Measurements from ENCODE around the gene C12orf57. TPM values are rescaled to one million over a fixed set of nuclear protein-coding genes. Genes with fewer than 3 reads are reported as not detected.

C12orf57 gene
- total and polyA plus RNA-seq, 10 of the 15 experiments (the other 5 are each of a cell fraction or from before 2014, with no cell fraction given) = 64.5 to 377 (median 211) TPM

- TF ChIP-seq ZBTB33 (IDR thresholded peaks at IDR 0.05) = no peak
- no peak for TF ChIP-seq HSF1 (IDR thresholded peaks at IDR 0.05; ENCODE audit: low read depth, low read length)
- TF ChIP-seq NBN (IDR thresholded peaks at IDR 0.05) = no peak
- no peak for TF ChIP-seq SP1 (IDR thresholded peaks at IDR 0.05; ENCODE audit: low read depth, low read length)
- TF ChIP-seq WRNIP1 (IDR thresholded peaks at IDR 0.05; ENCODE audit: borderline replicate concordance, low read depth, low read length) = no peak
Observed at GRCh38 chr12:6921539-6921938, 22.3 kb upstream of the C12orf57 start (continued).

GRCh38 chr12:6921996-6922946 is 21.6 kb upstream of the C12orf57 start:
- Histone ChIP-seq H3K36me3 (ENCODE audit: control insufficient read depth in 2 of 2, insufficient read depth in 2 of 2, low read length in 1 of 2) (peaks cover 0 to 8% of the 10 kb centered on the region in 2 experiments; a peak in 2 of 4 replicates), H2AFZ (ENCODE audit: control insufficient read depth, low read depth, low read length) (no peak overlapping the region), H3K4me3 (peak overlapping the region; percentile 4; the same call in 1 of the 2 replicates), H3K79me2 (ENCODE audit: control insufficient read depth, insufficient read depth, low read length) (peaks cover 7% of the 10 kb centered on the region), H4K20me1 (ENCODE audit: control insufficient read depth, insufficient read depth) (no peaks in the 10 kb centered on the region), H3K4me1 (ENCODE audit: control insufficient read depth, insufficient read depth, low read length) (peaks cover 48% of the 10 kb centered on the region), H3K9me3 (replicated peaks; ENCODE audit: control insufficient read depth, insufficient read depth, low read length) (no peaks in the 10 kb centered on the region), H3K4me2 (ENCODE audit: control insufficient read depth, insufficient read depth) (peak overlapping the region; percentile 36), H3K9ac (ENCODE audit: control insufficient read depth, insufficient read depth, low read length) (peak overlapping the region; percentile 27; the same call in 1 of the 2 replicates), H3K27ac (ENCODE audit: control insufficient read depth, insufficient read depth) (peak overlapping the region; percentile 36), H3K27me3 (replicated peaks in 1 of 2; ENCODE audit: control insufficient read depth in 2 of 2, insufficient read depth in 2 of 2, low read length in 1 of 2) (no peaks in the 10 kb centered on the region)
- TF ChIP-seq ELK1 (IDR thresholded peaks at IDR 0.05; ENCODE audit: low read depth, low read length) (no peak), EED (IDR thresholded peaks at IDR 0.05; ENCODE audit: low read depth) (0 out of 2 replicates have a peak, but pooled peaks have one; percentile 31), SUPT20H (IDR thresholded peaks at IDR 0.05; ENCODE audit: borderline replicate concordance, control insufficient read depth, low read depth, low read length) (no peak), TCF12 (IDR thresholded peaks at IDR 0.05; ENCODE audit: low read depth, low read length) (0 out of 2 replicates have a peak, but pooled peaks have one; percentile 49), DPF2 (IDR thresholded peaks at IDR 0.05) (no peak), CTCF (IDR thresholded peaks at IDR 0.05 in 2 of 3, conservative IDR thresholded peaks at IDR 0.05 in 1 of 3; ENCODE audit: control insufficient read depth in 2 of 3, extremely low read depth in 1 of 3, insufficient read depth in 1 of 3, low read depth in 3 of 3, low read length in 3 of 3) (0 out of 6 replicates have a peak, but pooled peaks of 1 of the 3 experiments have one; percentile 13), TCF3 (IDR thresholded peaks at IDR 0.05; ENCODE audit: borderline replicate concordance, insufficient read depth, low read depth, low read length) (0 out of 2 replicates have a peak, but pooled peaks have one; percentile 47)
- POLR2A ChIA-PET = interaction anchor here (0.6 to 1.5 kb wide), 5 partner anchors 10 to 111 kb away, joined by 3 to 6 read pairs (median 4); no protein-coding TSS in a partner anchor
- ATAC-seq = peak; percentile 32
- no peak for FAIRE-seq
- SMC1A ChIA-PET (ENCODE audit: uncharacterized antibody, unreplicated experiment) = interaction anchor here (0.7 to 2.0 kb wide), 6 partner anchors 14 to 185 kb away, joined by 3 to 7 read pairs (median 4); partner anchors contain the start of genes C12orf57, LPCAT3, RNU7-1 and SPSB2
- no peak for DNase-seq (ENCODE audit: low read depth, low spot score)
- RAD21 ChIA-PET (ENCODE audit: unreplicated experiment) = interaction anchor here (0.6 to 2.4 kb wide), 6 partner anchors 15 to 71 kb away, joined by 3 to 10 read pairs (median 4); partner anchors contain the start of genes C12orf57, CDCA3 and RNU7-1
- in situ Hi-C loops (cut with MboI) (no loop called here), intact Hi-C loops (cut with micrococcal nuclease; ENCODE audit: unreplicated experiment) (loop anchor here (5.0 kb wide), 2 partner anchors 170 to 190 kb away; partner anchors contain the start of gene C1R)
- BruUV-seq (replicated peaks) = no TSS peak
- CTCF ChIA-PET = interaction anchor here (1.0 to 6.2 kb wide), 10 partner anchors 15 to 223 kb away, joined by 3 to 111 read pairs (median 5); partner anchors contain the start of genes C12orf57, C1RL, RNU7-1 and SPSB2
- WGBS (ENCODE audit: insufficient coverage, insufficient replicate concordance, low lambda C conversion rate, missing lambda C conversion rate) = 48% methylated on average over 9 of the region's 9 CpGs

Measured in GM12878 (cell line).